GM12891 (cell line): ENCODE results near the gene STRC.
"Not testable (repeated sequence)": the region's sequence is repeated elsewhere in the genome, so short reads cannot be mapped to it uniquely, and the experiment has no call there.

ENCODE experiments used
- PAX5 ChIP-seq: IDR thresholded peaks from 2 replicates; pipeline ENCODE4 v1.6.1; 2011; ENCODE audit warnings: low read length, moderate library complexity, mild to moderate bottlenecking; ENCODE audit not compliant: insufficient read depth, severe bottlenecking
- POLR2A ChIP-seq: IDR thresholded peaks from 2 replicates; pipeline ENCODE4 v1.6.1; 2011; ENCODE audit warnings: low read depth, low read length, control low read depth
- POLR2AphosphoS5 ChIP-seq: IDR thresholded peaks from 2 replicates; pipeline ENCODE4 v1.6.1; 2011; ENCODE audit warnings: low read depth, low read length, control low read depth
- POU2F2 ChIP-seq: IDR thresholded peaks from 2 replicates; pipeline ENCODE4 v1.6.1; 2011; ENCODE audit warnings: low read depth, mild to moderate bottlenecking, control low read depth, low read length, moderate library complexity
- SPI1 ChIP-seq: IDR thresholded peaks from 2 replicates; pipeline ENCODE4 v1.6.1; 2011; ENCODE audit warnings: low read depth, low read length, control low read depth
- TAF1 ChIP-seq: IDR thresholded peaks from 2 replicates; pipeline ENCODE4 v1.6.1; 2011; ENCODE audit warnings: low read depth, low read length, control low read depth

DNA sequence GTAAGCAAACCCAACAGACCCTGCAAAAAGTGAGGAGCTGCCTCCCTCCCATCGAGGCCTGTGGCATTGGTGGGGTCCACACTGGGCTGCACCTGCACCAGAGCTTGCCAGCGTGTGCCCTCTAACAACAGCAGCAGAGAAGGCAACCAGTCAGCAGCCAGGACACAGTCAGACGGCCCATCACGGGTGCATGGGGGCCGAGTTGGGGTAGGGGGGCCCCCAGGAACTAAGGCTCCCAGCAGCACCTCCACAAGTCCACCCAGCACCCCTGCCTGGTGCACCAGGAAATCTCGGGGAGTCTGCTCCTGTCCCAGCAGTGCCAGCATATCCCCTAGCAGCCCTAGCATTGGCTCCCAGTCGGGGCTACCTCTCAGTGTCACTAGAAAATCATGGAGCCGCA, 850 bp downstream of the STRC start:
- TF ChIP-seq POLR2AphosphoS5, POLR2A, TAF1, SPI1, PAX5, POU2F2: not testable (repeated sequence)
